ENCODE data around the gene PALM3.

The PALM3 gene

GRCh38 chr19:14061751-14062557 is at the start of gene PALM3:
TSS of gene PALM3 (minus strand) at chr19:14062076. CDS start at chr19:14061980, 96 bp downstream.
- Histone ChIP-seq H3K9ac (ENCODE audit: insufficient read length) (no peak within 1 kb of the TSS), H3K27ac (no peak within 1 kb of the TSS), H3K36me3 (ENCODE audit: insufficient read depth, low read length) (no peaks in the 10 kb centered on the region), H3K4me3 (no peak within 1 kb of the TSS), H3K9me3 (ENCODE audit: low read depth, low read length) (no peaks in the 10 kb centered on the region)
- no peak for TF ChIP-seq EZH2 (IDR thresholded peaks at IDR 0.05)
- TF ChIP-seq POLR2AphosphoS5 (IDR thresholded peaks at IDR 0.05; ENCODE audit: borderline replicate concordance, low read depth, low read length), result no peak
- TF ChIP-seq FOXP2 (optimal IDR thresholded peaks at IDR 0.05; ENCODE audit: control extremely low read depth, extremely low read length, insufficient read depth), result no peak
- no peak for DNase-seq (ENCODE audit: low read depth, low spot score)

GRCh38 chr19:14111486-14111885 is 49.6 kb upstream of the PALM3 start:
- no peak overlapping the region for H3K27ac ChIP-seq
- no peak for TF ChIP-seq POLR2AphosphoS5 (IDR thresholded peaks at IDR 0.05; ENCODE audit: borderline replicate concordance, low read depth, low read length)
- no peak for DNase-seq (ENCODE audit: low read depth, low spot score)
- no peaks in the 10 kb centered on the region for H3K9me3 ChIP-seq (ENCODE audit: low read depth, low read length)
- H3K4me3 ChIP-seq, result no peak overlapping the region
- no peak overlapping the region for H3K9ac ChIP-seq (ENCODE audit: insufficient read length)
- H3K36me3 ChIP-seq (ENCODE audit: insufficient read depth, low read length), result no peaks in the 10 kb centered on the region

GRCh38 chr19:14110650-14111049 is 48.8 kb upstream of the PALM3 start:
- DNase-seq (ENCODE audit: low read depth, low spot score), result no peak
- TF ChIP-seq EZH2 (IDR thresholded peaks at IDR 0.05) (no peak), POLR2AphosphoS5 (IDR thresholded peaks at IDR 0.05; ENCODE audit: borderline replicate concordance, low read depth, low read length) (no peak), FOXP2 (optimal IDR thresholded peaks at IDR 0.05; ENCODE audit: control extremely low read depth, extremely low read length, insufficient read depth) (no peak)
- no peak overlapping the region for H3K27ac ChIP-seq

GRCh38 chr19:14107581-14108461 is 45.9 kb upstream of the PALM3 start:
- Histone ChIP-seq H3K36me3 (ENCODE audit: insufficient read depth, low read length) (no peaks in the 10 kb centered on the region), H3K4me3 (no peak overlapping the region), H3K9ac (ENCODE audit: insufficient read length) (no peak overlapping the region), H3K9me3 (ENCODE audit: low read depth, low read length) (no peaks in the 10 kb centered on the region), H3K27ac (no peak overlapping the region)
- TF ChIP-seq FOXP2 (optimal IDR thresholded peaks at IDR 0.05; ENCODE audit: control extremely low read depth, extremely low read length, insufficient read depth), result no peak
- no peak for TF ChIP-seq EZH2 (IDR thresholded peaks at IDR 0.05)
- no peak for TF ChIP-seq POLR2AphosphoS5 (IDR thresholded peaks at IDR 0.05; ENCODE audit: borderline replicate concordance, low read depth, low read length)
- DNase-seq (ENCODE audit: low read depth, low spot score), result no peak

More at GRCh38 chr19:14110650-14111049, 48.8 kb upstream of the PALM3 start:
- H3K36me3 ChIP-seq (ENCODE audit: insufficient read depth, low read length), result no peaks in the 10 kb centered on the region
- H3K9ac ChIP-seq (ENCODE audit: insufficient read length), result no peak overlapping the region
- no peaks in the 10 kb centered on the region for H3K9me3 ChIP-seq (ENCODE audit: low read depth, low read length)
- H3K4me3 ChIP-seq, result no peak overlapping the region

GRCh38 chr19:14106840-14107239 is 45.0 kb upstream of the PALM3 start:
- TF ChIP-seq EZH2 (IDR thresholded peaks at IDR 0.05), result no peak
- no peak for TF ChIP-seq FOXP2 (optimal IDR thresholded peaks at IDR 0.05; ENCODE audit: control extremely low read depth, extremely low read length, insufficient read depth)
- no peak for TF ChIP-seq POLR2AphosphoS5 (IDR thresholded peaks at IDR 0.05; ENCODE audit: borderline replicate concordance, low read depth, low read length)
- Histone ChIP-seq H3K27ac (no peak overlapping the region), H3K4me3 (no peak overlapping the region), H3K36me3 (ENCODE audit: insufficient read depth, low read length) (peaks cover 4% of the 10 kb centered on the region; the same call in 1 of the 2 replicates), H3K9ac (ENCODE audit: insufficient read length) (no peak overlapping the region), H3K9me3 (ENCODE audit: low read depth, low read length) (no peaks in the 10 kb centered on the region)
- no peak for DNase-seq (ENCODE audit: low read depth, low spot score)

- DNase-seq (ENCODE audit: low read depth, low spot score), result no peak
- Histone ChIP-seq H3K9ac (ENCODE audit: insufficient read length) (no peak overlapping the region), H3K4me3 (no peak overlapping the region), H3K27ac (no peak overlapping the region), H3K36me3 (ENCODE audit: insufficient read depth, low read length) (peaks cover 4% of the 10 kb centered on the region; the same call in 1 of the 2 replicates), H3K9me3 (ENCODE audit: low read depth, low read length) (no peaks in the 10 kb centered on the region)
- TF ChIP-seq POLR2AphosphoS5 (IDR thresholded peaks at IDR 0.05; ENCODE audit: borderline replicate concordance, low read depth, low read length) (no peak), EZH2 (IDR thresholded peaks at IDR 0.05) (no peak), FOXP2 (optimal IDR thresholded peaks at IDR 0.05; ENCODE audit: control extremely low read depth, extremely low read length, insufficient read depth) (no peak)
These were observed 43.8 kb upstream of the PALM3 start for GRCh38 chr19:14105680-14106079.

GRCh38 chr19:14103310-14103709 is 41.4 kb upstream of the PALM3 start:
- Histone ChIP-seq H3K9ac (ENCODE audit: insufficient read length) (no peak overlapping the region), H3K9me3 (ENCODE audit: low read depth, low read length) (no peaks in the 10 kb centered on the region), H3K36me3 (ENCODE audit: insufficient read depth, low read length) (peaks cover 4% of the 10 kb centered on the region; the same call in 1 of the 2 replicates), H3K27ac (no peak overlapping the region), H3K4me3 (no peak overlapping the region)
- DNase-seq (ENCODE audit: low read depth, low spot score), result no peak
- TF ChIP-seq EZH2 (IDR thresholded peaks at IDR 0.05) (no peak), POLR2AphosphoS5 (IDR thresholded peaks at IDR 0.05; ENCODE audit: borderline replicate concordance, low read depth, low read length) (no peak), FOXP2 (optimal IDR thresholded peaks at IDR 0.05; ENCODE audit: control extremely low read depth, extremely low read length, insufficient read depth) (no peak)

GRCh38 chr19:14102756-14103155 is 40.9 kb upstream of the PALM3 start:
- H3K9me3 ChIP-seq (ENCODE audit: low read depth, low read length), result no peaks in the 10 kb centered on the region
- no peak overlapping the region for H3K9ac ChIP-seq (ENCODE audit: insufficient read length)
- DNase-seq (ENCODE audit: low read depth, low spot score), result no peak
- TF ChIP-seq EZH2 (IDR thresholded peaks at IDR 0.05), result no peak
- no peak for TF ChIP-seq POLR2AphosphoS5 (IDR thresholded peaks at IDR 0.05; ENCODE audit: borderline replicate concordance, low read depth, low read length)
- no peak for TF ChIP-seq FOXP2 (optimal IDR thresholded peaks at IDR 0.05; ENCODE audit: control extremely low read depth, extremely low read length, insufficient read depth)
- H3K27ac ChIP-seq, result no peak overlapping the region
- H3K36me3 ChIP-seq (ENCODE audit: insufficient read depth, low read length), result peaks cover 4% of the 10 kb centered on the region; the same call in 1 of the 2 replicates
- H3K4me3 ChIP-seq, result no peak overlapping the region
